ENCODE results near the gene ENPEP. TPM values are rescaled to one million over a fixed set of nuclear protein-coding genes. Genes with fewer than 3 reads are reported as not detected.
A peak's percentile ranks its signal among the peaks of the same experiment; 100 is the strongest.
"Not testable (repeated sequence)": the region's sequence is repeated elsewhere in the genome, so short reads cannot be mapped to it uniquely, and the experiment has no call there.

The ENPEP gene
- polyA plus RNA-seq, 1 donor = 222 TPM

- peak; percentile 50 for DNase-seq
Measured at GRCh38 chr4:110516106-110516922, 40.4 kb downstream of the ENPEP start.

DNA sequence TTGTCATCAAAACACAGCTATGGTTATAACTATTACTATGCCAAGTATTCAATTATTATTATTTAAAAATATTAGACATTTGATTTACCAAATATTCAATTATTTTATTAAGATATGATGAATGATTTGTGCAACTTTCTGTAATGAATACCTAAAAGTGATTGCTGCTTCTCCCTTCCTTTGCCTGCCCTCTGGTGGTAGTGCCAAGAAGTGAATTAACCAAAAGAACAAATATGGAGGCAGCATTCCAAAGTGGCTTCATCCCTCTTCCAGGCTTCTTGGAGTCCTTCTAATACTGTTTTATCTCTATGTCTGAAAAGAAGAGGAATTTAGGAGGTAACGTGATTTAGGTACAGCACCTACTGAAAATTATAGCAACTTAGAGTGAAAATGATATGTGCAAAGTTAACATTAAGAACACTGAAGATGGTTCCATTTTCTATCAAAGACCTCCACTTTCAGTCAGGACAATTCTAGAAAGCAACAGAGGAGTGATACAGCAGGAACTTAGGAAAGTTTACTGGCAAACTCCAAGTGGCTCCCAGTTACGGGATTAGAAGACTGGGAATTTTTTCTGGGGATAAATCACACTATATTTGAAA is 43.0 kb downstream of the ENPEP start:
- DNase-seq = no peak

- DNase-seq = no peak
Measured at GRCh38 chr4:110520886-110521285, 44.9 kb downstream of the ENPEP start.

DNA sequence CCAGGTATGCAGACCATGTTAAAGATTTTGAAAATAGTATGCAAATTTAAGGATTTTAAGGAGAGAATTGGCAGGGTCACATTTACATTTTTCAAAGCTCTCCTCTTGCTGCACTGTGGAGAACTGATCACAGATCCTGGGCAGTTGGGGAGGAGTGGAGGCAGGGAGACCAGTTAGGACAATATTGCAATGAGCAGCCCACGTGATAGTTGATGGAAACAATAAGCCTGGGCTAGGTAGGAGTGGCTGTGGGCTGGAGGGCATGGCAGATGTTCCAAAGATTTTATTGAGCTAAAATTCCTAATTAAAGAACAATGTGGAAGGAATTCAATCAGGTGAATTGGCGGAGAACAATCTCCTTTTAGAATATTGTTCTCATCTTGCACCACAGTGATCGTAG is 50.6 kb downstream of the ENPEP start:
- no peak for DNase-seq

DNA sequence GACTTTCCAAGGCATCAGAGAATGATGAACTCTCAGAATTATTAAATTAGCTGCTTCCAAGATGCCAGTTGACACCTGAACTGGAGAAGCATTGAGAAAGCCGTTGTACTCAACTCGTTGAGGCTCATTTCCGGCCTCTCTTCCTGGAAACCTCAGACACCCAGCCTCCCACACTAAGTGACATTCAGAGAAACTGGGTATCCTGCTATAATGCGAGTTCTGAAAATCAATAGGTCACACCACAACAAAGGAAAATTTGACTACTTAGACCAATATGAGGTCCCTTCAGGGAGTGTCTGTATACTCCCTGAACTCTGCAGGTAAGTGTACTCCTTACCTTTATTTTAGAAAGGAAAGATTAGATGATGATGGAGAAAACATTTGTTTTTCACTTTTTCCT is 51.2 kb downstream of the ENPEP start:
- DNase-seq = no peak

- no peak for DNase-seq
Measured at GRCh38 chr4:110532901-110533589, 57.1 kb downstream of the ENPEP start.

DNA sequence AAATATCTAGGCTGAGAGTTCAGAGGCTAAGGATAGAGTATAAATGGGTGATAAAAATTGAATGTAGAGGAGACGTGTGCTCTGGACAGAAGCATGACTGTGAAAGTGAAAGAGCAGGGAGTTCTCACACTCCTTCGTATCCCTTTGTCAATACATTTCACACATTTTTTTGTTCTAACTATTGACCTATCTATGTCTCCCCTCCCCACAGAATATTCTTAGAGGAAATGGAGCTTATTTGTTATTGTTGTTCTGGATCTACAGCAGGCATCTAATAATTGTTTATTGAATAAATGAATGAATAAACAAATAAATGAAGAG is 57.6 kb downstream of the ENPEP start:
- DNase-seq = no peak

GRCh38 chr4:110533940-110534339 is 58.0 kb downstream of the ENPEP start:
- DNase-seq = no peak

DNA sequence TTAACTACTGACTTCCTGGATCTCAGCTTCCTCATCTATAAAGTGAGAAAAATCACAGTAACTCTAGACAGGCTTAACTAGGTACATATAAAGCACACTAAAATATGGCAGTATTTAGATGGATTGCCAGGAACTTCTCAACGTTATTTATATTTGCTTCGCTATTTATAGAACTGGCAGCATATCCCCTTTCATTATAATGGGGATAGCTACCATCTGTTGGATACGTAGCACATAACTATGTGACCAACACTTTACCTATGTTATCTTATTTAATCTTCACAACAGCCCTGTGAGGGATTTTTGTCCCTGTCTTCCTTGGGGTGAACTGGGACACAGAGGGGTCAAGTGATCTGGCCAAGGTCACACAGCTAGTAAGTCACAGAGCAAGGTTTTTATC is 64.6 kb downstream of the ENPEP start:
- DNase-seq = peak; percentile 26

DNA sequence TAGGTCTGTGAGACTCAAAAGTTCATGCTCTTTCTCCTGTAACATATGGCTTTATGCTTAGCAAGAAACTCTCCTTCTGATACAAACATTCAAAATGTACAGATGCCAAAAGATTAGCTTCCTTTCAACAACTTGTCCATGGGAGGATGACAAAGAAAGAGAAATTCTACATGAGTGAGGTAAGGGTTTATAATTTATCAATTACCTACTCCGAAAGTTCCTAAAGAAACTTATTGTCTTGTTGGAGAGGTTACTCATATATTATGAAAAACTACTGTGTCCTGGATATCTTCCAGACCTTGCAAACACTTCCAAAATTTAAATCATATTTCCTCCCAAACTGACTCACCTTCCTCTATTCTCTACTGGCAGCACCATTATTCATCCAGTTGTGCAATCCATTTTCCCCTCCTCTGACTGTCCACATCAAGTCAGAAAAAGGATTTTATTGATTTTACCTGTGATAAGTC is 65.1 kb downstream of the ENPEP start:
- no peak for DNase-seq

DNA sequence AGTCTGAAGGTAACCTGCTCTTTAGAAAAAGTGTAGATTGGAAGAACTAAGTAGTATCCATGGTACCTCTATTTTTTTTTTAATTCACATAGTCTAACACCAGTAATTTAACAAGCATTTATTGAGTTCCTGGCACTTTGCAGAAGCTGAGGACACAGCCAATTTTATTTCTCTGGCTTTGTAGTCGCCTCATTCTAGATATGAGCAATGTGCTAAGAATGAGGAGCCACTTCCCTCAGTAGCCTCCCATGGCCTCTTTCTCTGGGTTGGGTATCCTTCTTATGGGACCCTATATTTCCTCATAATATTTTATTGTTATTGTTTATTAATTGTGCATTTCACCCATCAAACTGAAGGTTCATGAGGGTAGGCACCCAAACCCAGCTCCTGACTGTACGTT is 67.6 kb downstream of the ENPEP start:
- DNase-seq = no peak

- DNase-seq = no peak
Measured at GRCh38 chr4:110544594-110544993, 68.6 kb downstream of the ENPEP start.

DNA sequence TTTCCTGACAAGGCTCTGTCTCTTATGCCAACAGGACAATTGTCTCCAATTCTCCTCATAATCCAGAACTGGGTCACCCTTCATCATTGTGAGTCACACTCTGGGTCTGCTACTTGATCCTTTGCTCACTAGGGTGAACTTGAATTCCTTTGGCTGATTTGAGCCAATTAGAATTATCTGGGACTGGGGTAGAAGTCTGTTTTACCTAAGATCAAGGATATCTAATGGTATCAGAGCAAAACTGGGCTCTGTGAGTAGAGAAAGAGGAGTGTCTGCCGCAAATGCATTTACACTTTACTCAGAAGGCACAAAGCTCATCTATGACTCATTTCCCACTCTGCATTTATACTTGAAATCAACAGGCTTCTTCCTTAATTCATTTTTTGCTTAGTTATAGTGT is 74.3 kb downstream of the ENPEP start:
- no peak for DNase-seq

DNA sequence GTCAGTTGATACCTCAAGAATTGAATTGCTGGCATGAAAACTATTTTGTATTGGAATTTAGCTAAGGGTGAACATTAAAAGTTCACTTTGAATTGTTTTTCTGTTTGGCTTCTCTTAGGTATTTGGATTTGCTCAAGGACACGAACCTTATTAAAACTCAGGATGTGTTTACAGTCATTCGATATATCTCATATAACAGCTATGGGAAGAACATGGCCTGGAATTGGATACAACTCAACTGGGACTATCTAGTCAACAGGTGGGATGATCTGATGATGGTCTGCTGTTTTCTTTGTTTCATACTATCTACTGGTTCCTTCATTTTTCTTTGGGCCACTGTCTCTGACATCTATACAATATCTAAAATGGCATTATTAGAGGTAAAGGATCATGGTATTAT is 77.2 kb downstream of the ENPEP start:
- DNase-seq = no peak

DNA sequence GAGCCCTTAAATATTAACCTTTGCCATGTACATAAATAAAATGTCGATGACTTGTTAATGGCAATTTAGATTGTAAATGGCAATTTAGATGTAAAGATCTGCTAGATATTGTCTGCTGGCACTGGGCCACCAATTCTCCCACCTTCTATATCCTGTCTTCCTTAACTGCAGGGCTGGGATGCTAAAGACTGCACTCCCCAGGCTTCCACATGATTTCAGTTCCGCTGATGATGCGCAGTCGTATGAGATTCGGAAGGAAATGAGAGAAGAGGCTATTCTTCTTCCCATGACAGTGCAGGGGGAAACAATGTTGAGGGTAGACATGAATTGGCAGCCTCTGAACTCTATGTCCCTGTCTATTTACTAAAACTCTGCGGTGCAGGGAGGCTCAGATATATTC is 91.3 kb downstream of the ENPEP start:
- DNase-seq = no peak

- DNase-seq = not testable (repeated sequence)
Measured at GRCh38 chr4:110576696-110577095, 100.7 kb downstream of the ENPEP start.

DNA sequence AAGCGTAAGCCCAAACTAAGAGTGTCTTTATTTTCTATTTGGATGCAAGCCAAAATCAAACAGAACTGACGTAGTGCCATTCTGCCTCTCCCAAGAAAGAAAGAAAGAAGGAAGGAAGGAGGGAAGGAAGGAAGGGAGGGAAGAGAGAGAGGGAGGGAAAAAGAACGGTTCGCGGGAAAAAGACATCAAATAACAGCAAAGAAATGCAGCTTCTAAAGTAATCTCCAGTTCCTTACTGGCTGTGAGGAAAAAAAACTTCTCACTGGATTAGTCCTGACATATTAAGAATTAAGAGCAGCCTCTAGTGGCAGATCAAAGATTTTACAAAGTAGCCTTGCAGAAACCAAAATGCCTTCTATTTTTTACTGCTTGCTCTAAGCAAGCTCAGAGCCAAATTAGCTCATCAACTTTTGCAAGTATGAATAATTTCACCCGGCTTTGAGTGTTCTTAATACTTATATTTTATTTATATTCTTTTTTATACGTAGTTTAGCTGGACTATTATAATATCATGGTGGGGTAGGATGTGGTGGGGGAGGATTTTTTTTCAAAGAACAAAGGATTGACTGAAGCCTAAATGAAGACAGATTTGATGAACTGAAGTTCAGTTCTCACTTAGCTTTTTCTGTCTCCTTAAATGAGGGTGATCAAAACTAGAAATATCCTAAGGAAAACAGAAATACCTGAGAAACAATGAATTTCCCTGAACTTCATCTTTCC is 110.3 kb downstream of the ENPEP start:
- DNase-seq = peak; percentile 36

DNA sequence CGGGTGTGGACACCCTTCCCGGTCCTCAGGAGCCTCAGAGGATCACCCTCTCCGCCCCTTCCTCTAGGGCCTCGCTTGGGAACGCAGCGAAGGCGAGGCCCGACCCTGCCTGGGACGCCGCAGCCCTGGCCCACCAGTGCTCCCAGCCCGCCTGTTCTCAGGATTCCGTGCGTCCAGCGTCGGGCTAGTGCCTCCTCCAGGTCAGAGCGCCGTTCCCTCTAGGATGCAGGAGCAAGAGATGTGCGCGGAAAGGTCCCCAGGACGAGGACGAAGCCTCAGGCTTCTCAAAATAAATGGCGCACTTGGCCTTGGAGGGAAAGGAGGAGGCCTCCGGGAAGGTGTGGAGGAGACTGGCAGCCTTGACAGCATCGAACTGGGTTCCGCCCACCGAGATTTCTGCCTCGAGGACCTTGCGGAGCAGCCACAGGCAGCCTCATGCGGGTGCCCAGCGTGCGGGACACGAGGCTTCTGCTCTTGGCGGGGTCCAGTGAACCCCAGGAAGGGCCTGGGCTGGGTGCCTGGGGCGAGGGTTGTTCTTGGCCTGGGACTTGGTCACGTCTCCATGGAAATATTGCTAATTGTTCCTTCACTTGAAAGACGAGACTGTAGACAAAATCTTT is 111.8 kb downstream of the ENPEP start:
- no peak for DNase-seq

DNA sequence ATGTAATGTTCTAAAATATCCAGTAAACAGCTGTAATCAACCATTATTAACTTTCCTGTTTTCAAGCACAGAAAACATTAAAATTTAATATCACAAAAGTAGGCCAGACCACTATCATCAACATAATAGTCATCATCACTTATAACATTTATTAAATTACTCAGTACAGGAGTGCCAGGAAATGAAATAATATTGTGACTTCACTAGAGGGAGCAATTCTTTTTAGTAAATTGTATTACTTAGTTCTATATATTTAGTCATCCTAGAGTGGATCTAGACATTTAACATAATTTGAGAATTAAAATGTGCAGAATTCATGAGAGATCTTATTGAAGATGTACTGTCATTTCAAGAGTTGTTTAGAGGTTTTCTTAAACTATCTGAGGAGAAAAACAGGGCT is 113.3 kb downstream of the ENPEP start:
- no peak for DNase-seq

- DNase-seq = no peak
Measured at GRCh38 chr4:110595583-110595982, 119.6 kb downstream of the ENPEP start.

DNA sequence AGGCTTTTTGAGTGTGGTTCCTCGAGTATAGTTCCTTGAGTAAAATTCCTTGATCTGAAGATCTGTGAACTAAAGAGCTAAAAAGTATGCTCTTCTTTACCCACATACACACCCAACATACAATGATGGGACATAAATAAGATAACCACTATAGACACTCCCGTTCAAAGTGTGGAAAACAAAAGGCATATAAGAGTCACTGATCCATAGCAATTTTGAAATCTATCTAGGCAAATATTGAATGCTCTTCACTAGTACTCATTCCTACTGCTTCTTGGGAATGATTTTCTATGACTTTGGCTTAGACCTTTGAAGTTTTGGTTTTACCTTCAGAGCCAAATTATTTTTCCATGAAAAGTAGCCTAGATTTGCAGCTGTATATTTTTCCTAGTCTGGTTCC is 120.5 kb downstream of the ENPEP start:
- DNase-seq = no peak

DNA sequence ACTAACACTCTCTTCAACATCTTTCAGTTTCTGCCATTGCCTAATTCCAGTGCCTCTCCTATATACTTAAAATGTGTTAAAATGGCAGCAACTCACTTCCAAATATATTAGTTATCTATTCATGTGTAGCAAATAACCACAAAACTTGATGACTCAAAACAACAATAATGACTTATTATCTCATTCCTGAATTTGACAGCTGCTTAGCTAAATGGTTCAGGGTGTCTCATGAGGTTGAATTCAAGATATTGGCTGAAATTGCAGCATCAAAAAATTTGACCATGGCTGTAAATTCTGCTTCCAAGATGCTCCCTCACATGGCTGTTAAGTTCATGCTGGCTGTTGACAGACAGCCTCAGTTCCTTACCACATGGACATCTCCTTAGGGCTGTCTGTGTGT is 121.6 kb downstream of the ENPEP start:
- DNase-seq = no peak
